ENCODE data around the gene FGF16. TPM values are rescaled to one million over a fixed set of nuclear protein-coding genes. Genes with fewer than 3 reads are reported as not detected.

The FGF16 gene
- total RNA-seq, 3 donors from 2014 or later, result 0.28 TPM; not detected in 2

GRCh38 chrX:77447653-77448569 is 722 bp downstream of the FGF16 start:
- H3K36me3 ChIP-seq (ENCODE audit: low read depth), result no peaks in the 10 kb centered on the region
- no peaks in the 10 kb centered on the region for H3K9me3 ChIP-seq
- ATAC-seq, result no peak
- TF ChIP-seq, protein P1, sequence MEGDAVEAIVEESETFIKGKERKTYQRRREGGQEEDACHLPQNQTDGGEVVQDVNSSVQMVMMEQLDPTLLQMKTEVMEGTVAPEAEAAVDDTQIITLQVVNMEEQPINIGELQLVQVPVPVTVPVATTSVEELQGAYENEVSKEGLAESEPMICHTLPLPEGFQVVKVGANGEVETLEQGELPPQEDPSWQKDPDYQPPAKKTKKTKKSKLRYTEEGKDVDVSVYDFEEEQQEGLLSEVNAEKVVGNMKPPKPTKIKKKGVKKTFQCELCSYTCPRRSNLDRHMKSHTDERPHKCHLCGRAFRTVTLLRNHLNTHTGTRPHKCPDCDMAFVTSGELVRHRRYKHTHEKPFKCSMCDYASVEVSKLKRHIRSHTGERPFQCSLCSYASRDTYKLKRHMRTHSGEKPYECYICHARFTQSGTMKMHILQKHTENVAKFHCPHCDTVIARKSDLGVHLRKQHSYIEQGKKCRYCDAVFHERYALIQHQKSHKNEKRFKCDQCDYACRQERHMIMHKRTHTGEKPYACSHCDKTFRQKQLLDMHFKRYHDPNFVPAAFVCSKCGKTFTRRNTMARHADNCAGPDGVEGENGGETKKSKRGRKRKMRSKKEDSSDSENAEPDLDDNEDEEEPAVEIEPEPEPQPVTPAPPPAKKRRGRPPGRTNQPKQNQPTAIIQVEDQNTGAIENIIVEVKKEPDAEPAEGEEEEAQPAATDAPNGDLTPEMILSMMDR (IDR thresholded peaks at IDR 0.05), result no peak
- H3K4me1 ChIP-seq (ENCODE audit: low read depth), result no peaks in the 10 kb centered on the region
- intact Hi-C loops (cut with DNase I, micrococcal nuclease), result no loop called here
- DNase-seq, result peak in 1 of 3 donors; percentile 50
- H3K4me3 ChIP-seq, result no peak overlapping the region

- Histone ChIP-seq H3K9me3 (no peaks in the 10 kb centered on the region), H3K4me1 (ENCODE audit: low read depth) (no peaks in the 10 kb centered on the region), H3K4me3 (no peak overlapping the region), H3K36me3 (ENCODE audit: low read depth) (no peaks in the 10 kb centered on the region)
- DNase-seq (no peak), ATAC-seq (no peak)
- TF ChIP-seq, protein P1 (IDR thresholded peaks at IDR 0.05), result no peak
- intact Hi-C loops (cut with DNase I, micrococcal nuclease), result no loop called here
These were observed 3.2 kb downstream of the FGF16 start for GRCh38 chrX:77450415-77450814.

GRCh38 chrX:77450996-77451395 is 3.8 kb downstream of the FGF16 start:
- intact Hi-C loops (cut with DNase I, micrococcal nuclease), result no loop called here
- DNase-seq (no peak), ATAC-seq (no peak)
- TF ChIP-seq, protein P1 (IDR thresholded peaks at IDR 0.05), result no peak
- H3K36me3 ChIP-seq (ENCODE audit: low read depth), result no peaks in the 10 kb centered on the region
- H3K9me3 ChIP-seq, result no peaks in the 10 kb centered on the region
- H3K4me3 ChIP-seq, result no peak overlapping the region
- no peaks in the 10 kb centered on the region for H3K4me1 ChIP-seq (ENCODE audit: low read depth)

DNA sequence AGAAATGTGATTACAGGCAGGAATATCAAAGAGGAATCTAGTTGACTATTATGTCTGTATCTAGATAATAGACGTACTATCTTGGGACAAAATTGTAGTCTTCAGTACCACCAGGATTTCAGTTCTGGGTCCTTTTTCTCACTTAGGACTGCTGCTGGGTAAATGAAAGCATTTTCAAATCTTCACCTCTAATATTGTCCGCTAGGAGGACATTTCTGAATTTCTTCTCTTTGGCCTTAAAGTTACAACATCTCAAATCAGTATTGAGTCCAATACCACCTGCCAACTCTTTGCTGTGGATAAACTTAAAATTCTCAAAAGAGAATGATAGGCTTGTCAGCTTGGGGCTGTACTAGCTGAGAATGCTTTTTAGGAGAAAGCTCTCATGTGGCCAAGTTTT is 6.0 kb downstream of the FGF16 start:
- H3K9me3 ChIP-seq, result no peaks in the 10 kb centered on the region
- H3K4me3 ChIP-seq, result no peak overlapping the region
- ATAC-seq (no peak), DNase-seq (no peak)
- no peaks in the 10 kb centered on the region for H3K36me3 ChIP-seq (ENCODE audit: low read depth)
- intact Hi-C loops (cut with DNase I, micrococcal nuclease), result no loop called here
- no peaks in the 10 kb centered on the region for H3K4me1 ChIP-seq (ENCODE audit: low read depth)
- TF ChIP-seq, protein P1 (IDR thresholded peaks at IDR 0.05), result no peak

- H3K9me3 ChIP-seq, result no peaks in the 10 kb centered on the region
- DNase-seq (no peak), ATAC-seq (no peak)
- no peak overlapping the region for H3K4me3 ChIP-seq
- intact Hi-C loops (cut with DNase I, micrococcal nuclease), result no loop called here
- H3K36me3 ChIP-seq (ENCODE audit: low read depth), result no peaks in the 10 kb centered on the region
- TF ChIP-seq, protein P1 (IDR thresholded peaks at IDR 0.05), result no peak
- H3K4me1 ChIP-seq (ENCODE audit: low read depth), result no peaks in the 10 kb centered on the region
These were observed 8.2 kb downstream of the FGF16 start for GRCh38 chrX:77455437-77455836.

Data from mucosa of descending colon (tissue), 3 donors.